IPS-NIHi7 (cell line): ENCODE results near the gene CBX4.
A peak's percentile ranks its signal among the peaks of the same experiment; 100 is the strongest.

Experiments used
- DNase-seq: peaks from one replicate; pipeline ENCODE4 v3.0.0; 2012; ENCODE audit warnings: mixed read lengths; ENCODE audit errors: extremely low spot score

Gene CBX4

DNA sequence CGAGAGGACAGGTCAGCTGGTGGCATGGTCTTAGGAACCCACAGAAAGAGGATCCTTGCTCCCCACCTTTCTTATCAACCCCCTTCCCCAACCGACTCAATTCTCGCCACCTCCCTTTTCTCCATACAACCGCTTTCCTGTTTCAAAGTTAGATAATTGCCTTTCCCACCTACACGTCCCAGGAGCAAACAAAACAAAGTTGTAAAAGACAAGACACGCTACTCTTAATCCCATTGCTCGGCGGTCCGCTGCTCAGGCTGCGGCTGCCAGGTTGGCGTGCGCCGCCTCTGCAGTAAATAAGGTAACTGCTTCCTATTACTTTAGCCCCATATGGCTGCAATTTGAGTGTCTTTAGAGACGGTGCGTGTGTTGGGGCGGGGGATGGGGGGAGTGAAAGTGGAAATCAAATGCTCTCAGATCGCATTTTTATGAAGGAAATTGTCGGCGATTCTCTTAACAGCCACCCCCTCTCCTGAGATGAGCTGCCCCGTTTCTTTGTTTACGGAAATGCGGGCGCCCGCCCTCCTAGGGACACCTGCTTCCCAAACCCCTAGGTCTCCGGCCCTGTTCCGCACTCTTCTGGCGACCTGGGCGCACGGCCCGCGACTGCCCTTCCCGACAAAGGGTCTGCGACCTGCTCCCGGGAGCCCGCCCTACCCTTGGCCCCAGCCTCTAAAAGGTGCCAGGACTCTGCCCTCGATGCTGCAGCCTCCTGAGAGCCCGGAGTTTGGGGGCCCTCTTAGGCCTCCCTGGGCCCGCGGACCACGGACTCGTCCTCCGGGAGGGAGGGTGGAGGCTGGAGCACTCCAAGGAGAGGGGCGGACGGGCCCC, 38.7 kb downstream of the CBX4 start:
- DNase-seq, result no peak

DNA sequence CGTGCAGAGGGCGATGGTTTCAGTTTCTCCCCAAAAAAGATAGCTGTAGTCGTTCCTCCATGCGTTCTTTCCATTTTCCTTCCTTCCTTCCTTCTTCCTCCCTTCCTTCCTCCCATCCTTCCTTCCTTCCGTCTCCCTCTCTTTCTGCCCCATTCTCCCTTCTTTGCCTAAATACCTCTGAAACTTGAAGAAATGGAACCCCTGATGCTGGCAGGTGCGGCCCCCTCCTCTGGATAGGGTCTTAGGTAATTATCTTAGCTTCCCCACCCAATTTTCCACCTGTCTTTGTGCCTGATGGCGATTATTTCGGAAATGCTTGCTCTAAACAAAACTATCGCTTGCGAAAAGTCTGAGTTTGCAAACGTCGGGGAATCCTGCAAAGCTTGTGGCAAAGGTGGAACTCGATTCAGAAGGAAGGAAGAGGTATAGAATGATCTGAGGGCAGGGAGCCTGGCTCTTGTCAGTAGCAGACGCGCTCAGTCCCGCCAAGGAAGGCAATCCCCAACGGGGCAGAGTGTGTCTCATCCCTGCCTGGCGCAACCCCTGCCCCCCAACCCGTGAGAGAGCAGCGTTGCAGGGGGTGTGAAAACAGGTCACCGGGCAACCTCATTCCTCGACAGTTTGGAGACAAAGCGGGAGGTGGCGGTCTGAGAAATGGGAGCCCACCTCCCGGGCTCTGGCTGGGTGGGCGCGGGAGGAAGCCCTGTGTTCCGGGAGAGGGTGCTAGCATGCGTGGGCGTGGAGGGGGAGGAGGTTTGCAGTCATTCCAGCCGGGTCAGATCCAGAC, 39.5 kb downstream of the CBX4 start:
- DNase-seq, result no peak

DNA sequence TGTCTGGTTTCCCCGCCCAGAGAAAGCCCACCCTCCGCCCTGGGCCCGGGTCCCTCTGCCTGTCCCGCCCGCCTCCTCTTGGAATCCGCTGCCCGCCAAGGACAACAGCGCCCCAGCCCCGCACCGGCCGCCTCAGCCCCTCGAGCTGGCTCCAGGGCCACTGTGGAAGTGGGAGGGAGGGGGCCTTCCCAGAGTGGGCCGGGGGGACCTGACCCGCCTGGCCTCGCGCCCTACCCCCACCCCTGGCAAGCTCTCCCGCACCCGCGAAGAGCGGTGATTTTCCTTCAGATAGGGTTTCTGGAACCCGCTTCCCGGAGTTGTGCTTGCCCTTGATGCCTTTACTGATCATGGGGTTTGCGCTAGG, 40.1 kb downstream of the CBX4 start:
- no peak for DNase-seq

DNA sequence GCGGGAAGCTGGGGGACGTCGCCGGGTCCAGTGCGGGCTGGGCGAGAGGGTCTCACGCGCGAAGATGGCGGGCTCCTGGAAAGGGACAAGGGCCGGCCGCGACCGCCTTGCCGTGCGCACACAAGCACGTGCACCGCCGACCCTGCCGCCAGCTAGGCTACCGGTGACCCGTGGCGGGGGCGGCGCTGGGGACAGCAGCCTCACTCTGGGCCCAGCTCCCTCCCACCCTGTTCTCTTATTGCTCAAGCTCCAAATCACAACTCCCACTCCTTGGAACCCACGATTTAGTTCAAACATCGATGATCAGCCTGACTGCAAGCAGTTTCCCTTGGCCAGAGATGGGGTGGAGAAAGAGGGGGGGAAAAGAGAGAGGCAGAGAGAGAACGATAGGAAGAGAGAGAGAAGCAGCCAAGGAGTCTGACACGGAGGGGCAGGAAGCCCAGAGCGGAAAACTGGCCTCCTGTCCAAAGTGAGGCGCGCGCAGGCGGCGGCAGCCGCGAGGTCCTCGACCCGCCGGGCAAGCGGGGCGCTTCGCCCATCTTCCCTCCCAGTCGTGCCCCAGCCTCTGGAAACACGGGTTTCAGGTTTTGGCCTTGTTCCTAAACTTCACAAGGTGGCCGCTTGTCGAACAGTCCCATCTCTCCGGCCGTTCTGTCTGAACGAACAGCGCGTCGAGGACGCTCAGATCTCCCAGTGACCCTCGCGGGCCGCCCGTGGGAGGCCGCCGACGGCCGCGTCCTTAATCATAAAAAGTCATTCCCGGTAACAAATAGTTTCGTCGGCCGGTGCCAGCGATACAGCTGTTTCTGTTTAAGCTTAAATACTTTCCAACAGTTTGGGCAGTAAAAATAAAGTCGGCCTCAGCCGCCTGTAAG, 40.7 kb downstream of the CBX4 start:
- DNase-seq, result no peak

DNA sequence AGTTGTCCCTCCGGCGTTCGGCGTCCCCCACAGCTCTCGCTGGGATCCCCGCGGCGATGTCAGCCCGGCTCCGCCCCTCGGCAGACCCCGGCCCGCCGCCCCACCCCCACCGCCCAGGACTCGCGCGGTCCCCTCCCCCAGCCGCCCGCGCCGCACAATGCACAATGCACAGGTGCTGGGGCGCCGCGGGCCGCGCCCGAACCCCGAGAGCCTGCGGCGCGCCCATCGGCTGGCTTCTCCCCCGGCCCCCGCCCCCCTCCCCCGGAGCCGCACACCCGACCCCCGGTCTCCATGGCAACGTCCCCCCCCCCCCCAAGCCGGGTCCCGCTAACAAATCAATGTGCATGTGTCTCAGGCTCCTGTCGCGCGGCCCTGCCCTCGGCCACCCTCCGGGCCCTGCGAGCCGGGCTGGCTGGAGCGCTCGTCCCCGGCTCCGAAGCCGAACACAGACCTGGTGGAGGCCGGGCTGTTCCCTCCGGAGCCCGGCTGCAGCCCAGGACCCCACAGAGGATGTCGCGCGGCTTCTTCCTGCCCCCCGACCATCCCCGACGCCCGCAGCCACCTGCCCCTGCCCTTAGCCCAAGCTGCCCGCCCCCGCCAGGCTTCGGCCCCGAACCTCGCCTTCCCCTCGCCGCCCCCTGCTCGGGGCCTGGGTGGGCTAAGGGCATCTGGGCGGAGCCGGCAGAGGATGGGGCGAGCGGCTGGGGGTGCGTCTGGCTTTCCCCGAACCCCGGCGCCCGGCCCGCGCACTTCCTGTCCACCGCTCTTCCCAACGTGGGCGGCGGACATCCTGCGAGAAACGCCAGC, 41.5 kb downstream of the CBX4 start:
- no peak for DNase-seq

DNA sequence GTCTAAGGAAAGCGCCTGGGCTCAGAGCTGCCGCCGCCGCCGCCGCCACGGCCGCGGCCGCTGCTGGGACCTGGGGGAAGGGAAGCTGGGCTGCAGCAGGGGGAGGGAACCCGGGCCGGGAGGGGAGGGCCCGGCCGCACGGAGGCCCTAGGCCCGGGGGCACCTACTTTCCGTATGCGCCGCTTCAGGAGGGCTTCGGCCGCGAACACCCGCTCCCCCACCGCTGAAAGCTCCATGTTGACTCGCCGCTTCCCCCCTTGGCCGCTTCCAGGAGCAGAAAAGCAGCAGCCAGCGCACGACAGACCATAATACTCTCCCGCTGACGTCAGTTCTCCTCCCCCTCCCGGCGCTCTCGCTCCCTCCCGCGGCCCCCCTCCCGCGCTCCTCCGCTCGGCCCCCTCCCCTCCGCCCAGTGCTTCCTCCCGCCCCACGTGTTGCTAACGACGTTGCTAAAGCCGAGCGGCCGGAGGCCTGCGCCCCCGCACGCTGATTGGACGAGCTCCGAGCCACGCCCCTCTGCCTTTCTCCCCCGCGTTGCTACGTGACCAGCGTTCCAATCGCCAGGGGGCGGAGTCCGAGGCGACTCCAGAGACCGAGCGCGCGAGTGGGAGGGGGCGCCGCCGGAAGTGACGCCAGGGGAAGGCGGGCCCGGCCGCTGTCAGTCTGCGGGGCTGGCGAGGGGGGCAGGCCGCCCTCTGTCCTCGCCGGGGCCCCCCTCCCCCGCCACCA, 42.3 kb downstream of the CBX4 start, which contains the start of gene CBX8:
TSS of gene CBX8 (minus strand) at position 315 of the 729 bp plus-strand sequence. CDS start at position 236, 79 bp downstream.
- DNase-seq, result peak; percentile 96

DNA sequence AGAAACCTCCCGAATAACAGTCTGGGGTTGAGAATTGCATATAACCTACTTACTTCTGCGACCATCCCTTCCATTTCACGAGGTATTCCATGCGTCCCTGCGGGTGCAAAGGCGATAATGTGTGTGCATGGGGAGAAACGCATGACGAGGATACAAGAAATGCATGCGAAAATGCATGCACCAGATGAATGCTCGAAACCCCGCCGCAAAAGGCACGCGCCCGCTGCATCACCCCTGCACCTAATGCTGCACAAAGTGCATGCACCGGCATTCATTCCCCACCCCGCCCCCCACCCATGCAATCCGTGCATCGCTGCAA, 42.8 kb downstream of the CBX4 start:
- no peak for DNase-seq

DNA sequence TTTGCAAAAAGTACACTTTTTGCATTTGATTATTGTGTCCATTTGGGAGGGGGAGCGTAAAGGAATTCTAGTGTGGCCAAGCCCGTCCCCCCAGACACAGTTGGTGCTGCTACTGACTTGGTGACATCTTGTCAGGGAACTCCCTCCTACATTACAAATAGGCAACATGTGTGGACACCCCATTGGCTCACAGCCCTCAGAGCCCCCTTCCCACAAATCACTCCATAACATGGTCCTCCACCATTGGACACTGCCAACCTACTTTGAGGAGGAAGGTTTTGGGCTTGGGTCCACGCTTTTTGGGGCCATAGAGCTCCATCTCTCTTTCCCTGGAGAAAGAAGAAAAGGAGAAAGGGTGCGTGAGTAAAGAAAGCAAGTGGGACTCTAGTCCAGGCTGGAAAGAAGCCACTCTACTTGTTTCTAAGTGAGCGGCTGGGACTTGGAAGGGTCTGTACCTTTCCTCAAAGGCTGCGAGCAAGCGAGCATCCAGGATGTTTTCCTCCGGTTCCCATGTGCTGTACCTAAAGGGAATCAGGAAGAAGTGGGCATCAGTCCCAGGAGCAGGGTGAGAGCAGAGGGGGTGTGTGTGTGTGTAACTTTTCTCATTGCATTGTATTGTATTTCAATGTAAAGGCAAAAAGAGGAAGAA, 43.3 kb downstream of the CBX4 start:
- DNase-seq, result no peak

DNA sequence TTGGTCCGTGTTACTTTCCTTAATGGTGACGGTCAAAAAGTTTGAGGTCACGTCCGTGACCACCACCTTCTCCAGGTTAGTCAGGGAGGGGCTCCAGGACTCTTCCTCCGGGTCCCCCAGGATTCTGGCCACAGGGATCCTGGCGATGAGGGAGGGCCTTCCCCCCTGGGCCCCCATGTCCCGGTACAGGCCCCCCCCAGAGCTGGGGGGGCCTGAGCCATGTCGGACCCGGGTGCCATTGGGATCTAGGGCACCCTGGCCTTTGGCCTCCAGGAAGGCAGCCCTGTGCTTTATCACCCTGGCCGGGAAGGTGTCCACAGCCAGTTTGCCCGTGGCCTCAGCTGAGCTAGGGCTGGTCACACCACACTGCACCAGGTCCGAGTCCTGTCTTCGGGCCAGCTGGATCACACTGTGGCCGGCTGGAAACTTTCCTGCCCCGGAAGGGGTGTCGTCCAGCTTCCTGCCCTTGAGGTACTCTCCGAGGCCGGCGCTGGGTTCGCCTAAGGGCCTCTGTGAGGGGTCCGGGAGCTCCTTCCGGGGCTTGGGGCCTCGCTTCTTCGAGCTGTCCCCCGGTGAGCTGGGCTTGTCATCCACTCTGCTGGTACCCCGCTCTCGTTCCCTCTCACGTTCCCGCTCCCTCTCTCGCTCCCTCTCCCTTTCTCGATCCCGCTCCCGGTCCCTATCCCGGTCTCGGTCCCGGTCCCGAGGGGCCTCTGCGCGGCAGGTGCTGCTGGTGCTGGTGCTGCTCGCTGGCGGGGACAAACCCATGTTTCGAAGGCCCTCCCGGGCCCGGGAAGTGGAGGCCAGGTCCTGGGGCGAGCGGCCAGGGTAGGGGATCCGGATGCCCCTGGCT, 44.4 kb downstream of the CBX4 start:
- no peak for DNase-seq

DNA sequence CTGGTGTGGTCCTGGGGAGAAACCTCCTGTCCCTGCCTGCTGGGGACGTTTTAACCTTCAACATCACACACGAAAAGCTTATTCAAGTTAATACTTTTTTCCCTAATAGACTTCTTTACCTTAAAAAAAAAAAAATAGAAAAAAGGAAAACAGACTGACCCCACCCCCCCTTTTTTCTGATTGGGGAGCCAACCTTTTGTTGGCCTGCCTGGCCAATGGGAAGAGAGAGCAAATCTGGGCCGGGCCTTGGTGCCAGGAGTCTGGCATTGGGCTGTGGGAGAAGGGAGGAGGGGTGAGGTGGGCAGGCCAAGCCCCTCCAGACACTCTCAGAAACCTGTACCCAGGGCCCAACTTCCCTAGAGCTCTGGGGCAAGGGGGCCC, 45.3 kb downstream of the CBX4 start:
- peak; percentile 70 for DNase-seq

DNA sequence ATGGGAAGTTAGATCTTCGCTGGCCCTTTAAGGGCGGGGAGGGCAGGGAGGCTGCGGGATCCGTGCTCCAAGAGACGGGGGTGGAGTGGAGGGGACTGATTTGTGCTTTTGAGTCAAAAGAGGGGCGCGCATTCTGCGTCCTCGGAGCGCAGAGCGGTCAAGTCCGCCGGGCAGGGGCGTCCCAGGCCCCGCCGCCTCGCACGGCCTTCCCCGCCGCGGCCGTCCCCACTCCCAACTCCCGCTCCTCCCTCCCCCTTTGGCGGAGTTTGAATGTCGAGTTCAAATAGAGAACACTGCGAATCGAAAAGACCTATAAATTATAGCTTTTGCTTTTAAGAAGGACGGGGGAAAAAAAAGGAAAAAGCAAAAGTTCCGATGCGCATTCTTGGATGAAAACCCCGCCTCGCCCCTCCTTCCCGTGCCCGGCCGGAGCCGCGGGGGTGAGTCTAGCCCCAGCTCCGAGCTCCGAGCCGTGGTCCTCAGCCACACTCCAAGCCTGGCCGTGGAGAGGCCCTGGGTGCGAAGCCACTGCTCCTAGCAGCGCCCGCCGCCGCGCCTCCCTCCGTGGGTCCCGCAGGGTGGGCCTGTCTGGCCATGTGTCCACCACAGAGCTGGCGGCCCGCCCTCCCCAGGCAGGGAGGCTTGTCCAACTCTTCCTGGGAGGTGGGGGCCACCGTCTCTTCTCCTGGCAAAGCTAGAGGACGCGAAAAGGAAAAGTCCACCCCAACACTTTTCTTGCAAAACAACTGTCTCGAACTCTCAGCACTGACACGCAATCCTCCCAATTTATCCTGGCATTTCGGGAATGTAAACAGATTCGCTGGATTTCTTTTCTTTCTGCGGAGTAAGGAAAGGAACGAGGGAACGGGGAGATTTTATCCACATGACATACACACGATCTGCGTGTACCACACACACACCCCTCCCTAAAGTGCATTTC, 46.0 kb downstream of the CBX4 start:
- no peak for DNase-seq

DNA sequence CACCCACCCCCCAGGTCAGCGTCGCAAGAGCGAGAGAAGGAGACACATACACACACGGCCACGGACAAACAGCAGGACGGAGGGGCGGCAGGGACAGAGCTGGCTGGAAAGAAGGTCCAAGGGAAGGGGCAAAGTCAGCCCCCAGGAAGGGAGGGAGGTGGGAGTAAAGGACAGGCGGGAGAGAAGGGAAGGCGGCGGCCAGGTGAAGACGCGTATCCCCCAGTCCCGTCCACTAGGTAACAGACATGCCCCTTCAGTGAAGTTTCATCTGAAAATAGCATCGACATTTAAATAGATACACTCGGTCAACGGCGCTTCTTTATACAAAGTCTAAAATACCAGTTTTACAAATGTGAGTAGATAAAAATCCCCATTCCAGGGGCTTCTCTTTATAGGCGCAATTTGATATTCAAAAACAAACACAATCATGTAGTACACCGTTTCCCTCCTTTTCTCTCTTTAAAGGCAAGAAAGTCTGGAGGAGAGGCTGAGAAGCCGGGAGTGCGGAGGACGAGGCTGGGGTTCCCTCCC, 46.8 kb downstream of the CBX4 start:
- DNase-seq, result no peak

DNA sequence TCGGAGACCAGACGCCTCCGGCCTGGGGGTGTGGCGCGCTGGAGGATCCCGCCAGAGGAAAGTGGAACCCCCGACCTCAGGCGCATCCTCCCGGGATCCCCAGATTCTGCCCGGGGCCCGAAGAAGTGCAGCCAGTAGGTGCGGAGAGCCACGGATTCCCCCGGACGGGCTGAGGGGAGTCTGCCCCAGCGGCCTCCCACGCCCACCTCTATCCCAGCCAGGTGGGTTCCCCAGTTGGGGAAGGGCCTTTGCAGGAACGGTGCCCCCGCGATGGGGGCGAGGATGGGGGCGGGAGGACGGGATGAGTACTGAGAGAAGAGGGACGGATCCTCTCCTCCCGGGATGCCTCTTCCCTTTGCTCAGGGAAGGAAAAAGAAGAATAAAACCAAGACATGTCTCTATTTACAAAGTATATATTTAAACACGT, 47.5 kb downstream of the CBX4 start:
- DNase-seq, result no peak

DNA sequence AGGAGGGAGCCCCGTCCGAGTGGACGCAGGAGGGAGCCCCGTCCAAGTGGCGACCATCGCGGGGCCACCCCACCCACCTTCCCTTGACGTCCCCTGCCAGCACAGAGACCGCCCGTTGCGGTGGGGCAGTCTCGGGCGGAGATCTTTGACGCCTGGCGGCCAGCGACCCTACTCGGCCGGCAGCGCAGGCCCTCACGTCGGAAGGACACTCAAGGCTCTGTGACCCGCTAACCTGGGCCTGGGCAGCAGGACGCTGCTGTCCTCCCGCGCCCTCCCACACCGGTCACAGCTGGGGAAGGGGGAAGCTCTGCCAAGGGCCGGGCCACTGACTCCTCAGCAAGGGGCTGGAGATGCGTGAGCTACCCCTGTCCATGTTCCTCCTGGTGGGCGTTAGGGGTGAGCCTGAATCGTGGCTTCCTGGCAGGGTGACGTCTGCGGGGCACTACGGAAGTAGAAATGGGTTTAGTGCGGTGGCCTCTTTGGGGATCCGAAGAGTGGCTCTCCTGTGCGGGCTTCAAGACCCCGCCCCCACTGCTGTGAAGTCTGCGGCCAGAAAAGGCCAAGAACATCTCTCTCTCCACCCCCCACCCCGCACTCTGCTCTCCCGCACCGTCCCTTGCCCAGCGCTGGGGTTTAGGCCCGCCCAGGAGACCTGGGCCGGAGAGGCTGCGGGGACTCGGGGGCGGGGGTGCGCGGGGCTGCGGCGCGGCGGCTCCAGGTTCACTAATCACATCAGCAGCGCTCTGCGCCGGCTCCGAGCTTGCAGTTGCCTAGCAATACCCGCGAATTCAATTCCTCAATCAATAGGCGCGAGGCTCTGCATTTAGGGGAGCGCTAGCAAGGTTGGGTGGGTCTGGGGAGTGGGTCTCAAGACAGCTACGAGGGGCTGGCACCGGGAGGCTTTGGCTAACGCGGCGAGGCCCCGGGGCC, 48.2 kb downstream of the CBX4 start:
- no peak for DNase-seq

DNA sequence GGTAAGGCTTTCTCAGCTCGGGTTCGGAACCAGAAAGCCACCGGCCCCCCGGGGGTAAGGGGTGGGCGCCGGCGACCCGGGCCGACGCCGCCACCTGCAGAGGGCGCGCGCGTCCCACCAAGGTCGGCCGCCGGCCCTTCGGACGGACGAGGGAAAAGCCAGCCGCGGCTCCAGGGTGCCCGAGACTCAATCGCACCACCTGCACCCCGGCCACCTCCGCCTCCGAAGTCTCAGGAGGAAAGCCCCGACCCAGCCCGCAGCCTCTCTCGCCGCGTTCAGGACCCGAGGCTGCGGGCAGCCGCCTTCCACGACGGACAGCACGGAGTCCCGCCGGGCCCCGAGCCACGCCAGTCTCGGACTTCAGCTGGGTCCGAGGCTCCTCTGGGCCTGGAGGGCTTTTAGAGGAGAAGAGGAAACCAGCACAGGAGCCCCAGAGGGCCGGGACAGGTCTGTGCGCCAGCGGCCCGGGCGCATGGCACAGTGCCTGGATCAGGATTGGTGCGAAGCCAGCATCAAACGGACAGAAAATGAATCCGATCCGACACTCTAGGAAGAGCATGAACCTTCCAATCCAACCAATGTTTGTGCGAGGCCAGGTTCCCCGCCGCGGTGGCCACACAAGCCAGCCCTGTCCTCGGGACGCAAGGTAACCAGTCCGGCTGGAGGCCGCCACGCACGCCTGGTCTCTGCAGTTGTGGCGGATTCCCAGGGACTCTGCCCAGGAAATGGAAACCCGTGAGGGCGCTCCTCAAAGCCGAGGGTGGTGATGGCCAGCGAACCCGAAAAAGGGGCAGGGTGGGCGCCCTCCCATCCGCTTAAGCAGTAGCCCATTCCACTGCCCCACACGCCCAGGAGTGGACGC, 49.1 kb downstream of the CBX4 start:
- peak; percentile 79 for DNase-seq
